Sigmoid colon (tissue), 4 donors: ENCODE results near the gene APH1A.

Experiments
- CTCF ChIP-seq, 4 experiments: fragments of 450-650 bp in 3 of 4; fragments of 200-600 bp in 1 of 4; IDR thresholded peaks; one replicate each; pipeline ENCODE4 v1.5.1; 2016 to 2019; ENCODE audit warnings: antibody characterized with exemption in 4 of 4, mild to moderate bottlenecking in 3 of 4, moderate library complexity in 2 of 4
- POLR2A ChIP-seq, 2 donors: fragments of 450-650 bp; IDR thresholded peaks; one replicate each; pipeline ENCODE4 v1.6.1; 2016; ENCODE audit warnings: antibody characterized with exemption in 2 of 2, mild to moderate bottlenecking in 2 of 2, moderate library complexity in 2 of 2
- POLR2AphosphoS5 ChIP-seq, 4 donors: sonication (generic); formaldehyde crosslinking; IDR thresholded peaks; one replicate each; pipeline ENCODE4 v1.6.1; 2017; ENCODE audit warnings: antibody characterized with exemption in 4 of 4

- TF ChIP-seq CTCF (IDR thresholded peaks at IDR 0.05) (no peak), POLR2AphosphoS5 (IDR thresholded peaks at IDR 0.05) (no peak), POLR2A (IDR thresholded peaks at IDR 0.05) (no peak)
Measured at GRCh38 chr1:150249936-150250335, 18.9 kb downstream of the APH1A start.
